GM12878 (cell line): ENCODE data around the gene GHRL. TPM values are rescaled to one million over a fixed set of nuclear protein-coding genes. Genes with fewer than 3 reads are reported as not detected.

Source experiments
- ATAC-seq: fragments of 200-7000 bp; cut with Tn5 transposase; 3 replicates; pipeline ENCODE4 v1.9.1; 2020; ENCODE audit warnings: mild to moderate bottlenecking, moderate library complexity
- BruUV-seq: library from RNA; stranded (reverse); fragments of 400-500 nt; replicated peaks from 2 replicates; lab custom pipeline; 2021; lab: Mats Ljungman, UMichigan
- CTCF ChIA-PET: fragments of 300-600 bp; sonication (Branson Sonifier 250); formaldehyde crosslinking; extraction: SDS; loops from one replicate; lab custom pipeline; 2021; ENCODE audit warnings: inconsistent platforms; lab: Yijun Ruan, JAX
- POLR2A ChIA-PET: fragments of 350-600 bp; formaldehyde crosslinking; extraction: SDS; loops from one replicate; lab custom pipeline; 2021; ENCODE audit warnings: inconsistent platforms; lab: Charles Lee
- RAD21 ChIA-PET: fragments of 300-600 bp; sonication (Branson Sonifier 250); formaldehyde crosslinking; loops from one replicate; lab custom pipeline; 2023; ENCODE audit warnings: antibody characterized with exemption; ENCODE audit not compliant: unreplicated experiment; lab: Charles Lee
- SMC1A ChIA-PET: fragments of 300-600 bp; sonication (Branson Sonifier 250); formaldehyde crosslinking; loops from one replicate; lab custom pipeline; 2023; ENCODE audit not compliant: unreplicated experiment, uncharacterized antibody; lab: Charles Lee
- DNase-seq: peaks from one replicate; pipeline ENCODE4 v3.0.0-alpha.2; 2011; ENCODE audit warnings: low read depth, low spot score
- FAIRE-seq: peaks from 3 replicates; lab custom pipeline; 2011; peaks lifted over from hg19 to GRCh38; lab: Jason Lieb, UNC
- H2AFZ ChIP-seq: 2 replicates; pipeline ENCODE4 v1.6.0; 2011; ENCODE audit warnings: low read depth, low read length, control low read depth; ENCODE audit not compliant: control insufficient read depth
- H3K27ac ChIP-seq: 2 replicates; pipeline ENCODE4 v1.5.1; 2011; ENCODE audit warnings: control low read depth; ENCODE audit not compliant: control insufficient read depth, insufficient read depth
- H3K27me3 ChIP-seq, 2 experiments: replicated peaks in 1 of 2; 2 replicates each; pipeline versions ENCODE4 v1.6.0 to v1.6.1; 2011; ENCODE audit warnings: low read length in 1 of 2; ENCODE audit not compliant: control insufficient read depth in 2 of 2, insufficient read depth in 2 of 2
- H3K36me3 ChIP-seq, 2 experiments: 2 replicates each; pipeline ENCODE4 v1.5.1; 2011; ENCODE audit warnings: low read length in 1 of 2; ENCODE audit not compliant: control insufficient read depth in 2 of 2, insufficient read depth in 2 of 2
- H3K4me1 ChIP-seq: 2 replicates; pipeline ENCODE4 v1.6.1; 2011; ENCODE audit warnings: mild to moderate bottlenecking, low read length, moderate library complexity, mixed read lengths; ENCODE audit not compliant: control insufficient read depth, insufficient read depth
- H3K4me2 ChIP-seq: 2 replicates; pipeline ENCODE4 v1.6.0; 2011; ENCODE audit warnings: control low read depth; ENCODE audit not compliant: control insufficient read depth, insufficient read depth
- H3K4me3 ChIP-seq: fragments of 200-600 bp; sonication (generic); 2 replicates; pipeline ENCODE4 v1.5.1; 2016
- H3K79me2 ChIP-seq: 2 replicates; pipeline ENCODE4 v1.6.0; 2011; ENCODE audit warnings: low read length; ENCODE audit not compliant: control insufficient read depth, insufficient read depth
- H3K9ac ChIP-seq: 2 replicates; pipeline ENCODE4 v1.8.0; 2011; ENCODE audit warnings: low read length, control low read depth, mixed read lengths; ENCODE audit not compliant: control insufficient read depth, insufficient read depth
- H3K9me3 ChIP-seq: replicated peaks from 3 replicates; pipeline ENCODE4 v1.5.1; 2011; ENCODE audit warnings: mild to moderate bottlenecking, low read length; ENCODE audit not compliant: control insufficient read depth, insufficient read depth
- H4K20me1 ChIP-seq: 2 replicates; pipeline ENCODE4 v1.6.0; 2011; ENCODE audit not compliant: control insufficient read depth, insufficient read depth
- BCL11A ChIP-seq: IDR thresholded peaks from 2 replicates; pipeline ENCODE4 v1.6.1; 2011; ENCODE audit warnings: low read depth, low read length
- BHLHE40 ChIP-seq, 2 experiments: fragments of 450-650 bp in 1 of 2; IDR thresholded peaks; 2 replicates each; pipeline ENCODE4 v1.6.1; 2011 to 2017; ENCODE audit warnings: low read depth in 2 of 2, borderline replicate concordance in 1 of 2, improper control_type of control experiment in 1 of 2, low read length in 1 of 2, mild to moderate bottlenecking in 1 of 2
- BRCA1 ChIP-seq: IDR thresholded peaks from 2 replicates; pipeline ENCODE4 v1.6.1; 2011; ENCODE audit warnings: low read depth, low read length, improper control_type of control experiment
- HDGF ChIP-seq: fragments of 450-650 bp; IDR thresholded peaks from 2 replicates; pipeline ENCODE4 v1.6.1; 2016; ENCODE audit warnings: antibody characterized with exemption
- JUND ChIP-seq: IDR thresholded peaks from 2 replicates; pipeline ENCODE4 v1.6.1; 2012; ENCODE audit warnings: low read depth, mild to moderate bottlenecking, low read length, improper control_type of control experiment, moderate library complexity
- NFYB ChIP-seq: IDR thresholded peaks from 2 replicates; pipeline ENCODE4 v1.6.1; 2011; ENCODE audit warnings: low read depth, mild to moderate bottlenecking, low read length, improper control_type of control experiment, moderate library complexity; ENCODE audit not compliant: insufficient read depth
- TARDBP ChIP-seq: IDR thresholded peaks from 2 replicates; pipeline ENCODE4 v1.6.1; 2016; ENCODE audit warnings: borderline replicate concordance
- ZNF592 ChIP-seq: fragments of 450-650 bp; IDR thresholded peaks from 2 replicates; pipeline ENCODE4 v1.6.1; 2017; ENCODE audit warnings: mild to moderate bottlenecking, moderate library complexity
- WGBS: methylation state at CpG from one replicate; pipeline ENCODE4 v1.1.6; 2016; ENCODE audit warnings: low lambda C conversion rate; ENCODE audit not compliant: insufficient replicate concordance, insufficient coverage; ENCODE audit errors: missing lambda C conversion rate; 5-methylcytosine and 5-hydroxymethylcytosine counted together
- in situ Hi-C: fragments of 300-500 bp; cut with MboI; formaldehyde crosslinking; loops from 9 replicates; pipeline ENCODE4 v1.14.3; 2018; ENCODE audit warnings: mixed read lengths
- intact Hi-C: fragments of 100-400 bp; cut with micrococcal nuclease; formaldehyde crosslinking; loops from one replicate; pipeline ENCODE4 v1.14.2; 2022; ENCODE audit not compliant: unreplicated experiment
- polyA plus RNA-seq, 11 experiments: library from polyadenylated mRNA; depleted of rRNA in 4 of 11; unstranded in 6 of 11; stranded (reverse) in 5 of 11; fragments of >200 nt; fragmentation: Nextera tagmentation in 4 of 11; fragmentation: Illumina TruSeq in 1 of 11; extraction: Ambion mirVana in 4 of 11; extraction: Trizol in 1 of 11; gene quantifications; 1 replicate in 1 of 11; 2 replicates in 10 of 11; pipeline versions ENCODE4 v1.2.1 to v1.2.3, GENCODE V29; 2011 to 2016; ENCODE audit warnings: inconsistent platforms in 2 of 11, missing spikeins in 2 of 11, low read depth in 1 of 11
- total RNA-seq, 4 experiments: library from RNA; depleted of rRNA in 3 of 4; stranded (reverse); fragments of >200 nt in 3 of 4; fragmentation: Illumina TruSeq in 1 of 4; extraction: Trizol in 1 of 4; gene quantifications; 2 replicates each; pipeline versions ENCODE4 v1.2.1 to v1.2.3, GENCODE V29; 2013 to 2021

The GHRL gene
- total and polyA plus RNA-seq, 10 of the 15 experiments (the other 5 are each of a cell fraction or from before 2014, with no cell fraction given), result 0.35 to 2.2 (median 0.88) TPM

GRCh38 chr3:10332481-10333348 is 40.0 kb upstream of the GHRL start:
- intact Hi-C loops, result no loop called here
- TF ChIP-seq BHLHE40 (IDR thresholded peaks at IDR 0.05; ENCODE audit: borderline replicate concordance in 1 of 2, low read depth in 2 of 2, low read length in 1 of 2) (peak in 1 of 2 experiments; percentile 22; a peak in 1 of 4 replicates), BRCA1 (no peak)
- TF ChIP-seq, all 136 proteins: peak for 1
- no peaks in the 10 kb centered on the region for H3K79me2 ChIP-seq
- no TSS peak for BruUV-seq
- CTCF ChIA-PET, result no interaction called here
- SMC1A ChIA-PET, result no interaction called here
- H3K27ac ChIP-seq, result no peak overlapping the region
- DNase-seq (no peak), FAIRE-seq (no peak), ATAC-seq (peak; percentile 27; the same call in 2 of the 3 replicates)
- no peaks in the 10 kb centered on the region for H4K20me1 ChIP-seq
- in situ Hi-C loops, result no loop called here
- peaks cover 3 to 8% of the 10 kb centered on the region in 2 experiments; a peak in 3 of 4 replicates for H3K27me3 ChIP-seq
- no peak overlapping the region for H2AFZ ChIP-seq
- H3K4me2 ChIP-seq, result 0 out of 2 replicates have a peak overlapping the region, but pooled peaks have one; percentile 3
- 47% methylated on average over 20 of the region's 20 CpGs for WGBS
- H3K9me3 ChIP-seq, result no peaks in the 10 kb centered on the region
- RAD21 ChIA-PET, result no interaction called here
- no peaks in the 10 kb centered on the region for H3K36me3 ChIP-seq
- H3K4me1 ChIP-seq, result peaks cover 5% of the 10 kb centered on the region; the same call in 1 of the 2 replicates
- no peak overlapping the region for H3K9ac ChIP-seq
- no peak overlapping the region for H3K4me3 ChIP-seq
- POLR2A ChIA-PET, result no interaction called here

DNA sequence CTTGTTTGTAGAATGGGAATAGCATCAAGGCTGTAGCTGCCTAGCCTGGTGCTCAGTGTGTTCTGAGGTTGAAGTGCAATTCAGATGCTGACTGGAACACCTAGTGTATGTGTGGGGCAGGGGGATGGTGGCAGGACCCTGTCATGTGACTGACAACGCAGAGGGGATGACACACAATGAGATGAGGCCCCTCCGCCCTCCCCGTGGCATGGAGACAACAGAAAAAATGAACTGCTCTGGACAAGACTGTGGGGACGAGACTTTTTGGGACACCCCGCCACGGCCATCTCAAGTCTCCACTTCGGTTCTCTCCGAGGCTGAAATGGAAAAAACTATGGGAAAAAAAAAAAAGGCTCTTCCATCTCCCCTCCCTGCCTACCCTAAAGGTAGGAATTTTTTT is 38.6 kb upstream of the GHRL start:
- WGBS, result 38% methylated on average over 8 of the region's 8 CpGs
- ChIA-PET SMC1A (no interaction called here), POLR2A (no interaction called here), RAD21 (no interaction called here), CTCF (interaction anchor here (0.6 to 1.8 kb wide), 3 partner anchors 12 to 255 kb away, joined by 3 to 5 read pairs (median 3); no protein-coding TSS in a partner anchor)
- no peak overlapping the region for H3K4me2 ChIP-seq
- BruUV-seq, result no TSS peak
- intact Hi-C loops (no loop called here), in situ Hi-C loops (no loop called here)
- no peak overlapping the region for H3K4me3 ChIP-seq
- FAIRE-seq, result no peak
- TF ChIP-seq NFYB (no peak), BCL11A (no peak), HDGF (no peak), ZNF592 (no peak), JUND (no peak), TARDBP (no peak)
- peaks cover 5% of the 10 kb centered on the region; the same call in 1 of the 2 replicates for H3K4me1 ChIP-seq
- no peak for ATAC-seq
- H3K9me3 ChIP-seq, result no peaks in the 10 kb centered on the region
- no peak overlapping the region for H2AFZ ChIP-seq
- no peak overlapping the region for H3K9ac ChIP-seq
- peaks cover 3 to 8% of the 10 kb centered on the region in 2 experiments; a peak in 3 of 4 replicates for H3K27me3 ChIP-seq
- H3K36me3 ChIP-seq, result no peaks in the 10 kb centered on the region
- H3K79me2 ChIP-seq, result no peaks in the 10 kb centered on the region
- DNase-seq, result no peak
- H4K20me1 ChIP-seq, result no peaks in the 10 kb centered on the region
- no peak overlapping the region for H3K27ac ChIP-seq
